ENCODE results near the gene KLHL3.

DNA sequence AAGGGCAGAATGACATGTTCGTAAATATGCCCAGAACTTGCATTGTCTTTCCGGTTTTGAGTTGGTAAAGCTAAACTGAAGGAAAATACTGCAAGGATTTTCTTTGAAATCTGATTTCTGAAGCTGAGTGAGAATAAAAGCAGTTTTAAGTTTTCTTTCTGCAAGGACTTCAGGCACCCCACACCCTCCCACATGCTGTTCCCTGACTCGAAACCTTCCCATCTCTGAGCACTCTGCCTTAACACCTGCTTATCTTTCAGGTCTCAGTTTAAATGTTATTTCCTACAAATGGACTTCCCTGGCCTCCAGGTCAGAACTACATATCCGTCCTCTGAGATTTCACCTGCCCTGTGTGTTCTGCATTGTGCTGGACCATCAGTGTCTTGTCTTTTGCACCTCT is 93.8 kb downstream of the KLHL3 start:
- no peak for TF ChIP-seq POLR2A (IDR thresholded peaks at IDR 0.05)
- TF ChIP-seq, protein P1, sequence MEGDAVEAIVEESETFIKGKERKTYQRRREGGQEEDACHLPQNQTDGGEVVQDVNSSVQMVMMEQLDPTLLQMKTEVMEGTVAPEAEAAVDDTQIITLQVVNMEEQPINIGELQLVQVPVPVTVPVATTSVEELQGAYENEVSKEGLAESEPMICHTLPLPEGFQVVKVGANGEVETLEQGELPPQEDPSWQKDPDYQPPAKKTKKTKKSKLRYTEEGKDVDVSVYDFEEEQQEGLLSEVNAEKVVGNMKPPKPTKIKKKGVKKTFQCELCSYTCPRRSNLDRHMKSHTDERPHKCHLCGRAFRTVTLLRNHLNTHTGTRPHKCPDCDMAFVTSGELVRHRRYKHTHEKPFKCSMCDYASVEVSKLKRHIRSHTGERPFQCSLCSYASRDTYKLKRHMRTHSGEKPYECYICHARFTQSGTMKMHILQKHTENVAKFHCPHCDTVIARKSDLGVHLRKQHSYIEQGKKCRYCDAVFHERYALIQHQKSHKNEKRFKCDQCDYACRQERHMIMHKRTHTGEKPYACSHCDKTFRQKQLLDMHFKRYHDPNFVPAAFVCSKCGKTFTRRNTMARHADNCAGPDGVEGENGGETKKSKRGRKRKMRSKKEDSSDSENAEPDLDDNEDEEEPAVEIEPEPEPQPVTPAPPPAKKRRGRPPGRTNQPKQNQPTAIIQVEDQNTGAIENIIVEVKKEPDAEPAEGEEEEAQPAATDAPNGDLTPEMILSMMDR (IDR thresholded peaks at IDR 0.05): no peak
